ENCODE results near the gene NCK2. TPM values are rescaled to one million over a fixed set of nuclear protein-coding genes. Genes with fewer than 3 reads are reported as not detected.
A peak's percentile ranks its signal among the peaks of the same experiment; 100 is the strongest.

Gene NCK2
- total RNA-seq, 1 donor from 2014 or later, result 32.3 TPM

DNA sequence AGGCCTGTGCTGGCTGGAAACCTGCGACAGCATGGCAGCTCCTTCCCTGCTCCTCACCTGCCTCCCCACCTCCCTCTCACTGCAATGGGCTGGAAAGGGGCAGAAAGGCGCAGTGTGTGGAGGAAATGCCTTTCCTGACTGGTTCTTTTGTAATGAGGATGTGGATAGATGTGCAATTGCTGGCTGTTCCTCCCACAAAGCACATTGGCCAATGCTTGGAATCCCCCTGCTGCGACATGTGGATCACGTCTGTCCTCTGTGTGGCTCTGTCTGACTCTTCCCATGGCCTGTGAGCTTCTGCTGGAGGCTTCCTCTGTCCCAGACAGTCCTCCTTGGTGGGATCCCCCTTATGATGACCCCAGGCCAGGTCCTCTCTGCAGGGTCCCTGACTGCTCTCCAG lies 172.5 kb downstream of the NCK2 start:
- intact Hi-C loops (cut with DNase I), result no loop called here
- no peak for ATAC-seq (ENCODE audit: poor library complexity)
- no peak for DNase-seq

DNA sequence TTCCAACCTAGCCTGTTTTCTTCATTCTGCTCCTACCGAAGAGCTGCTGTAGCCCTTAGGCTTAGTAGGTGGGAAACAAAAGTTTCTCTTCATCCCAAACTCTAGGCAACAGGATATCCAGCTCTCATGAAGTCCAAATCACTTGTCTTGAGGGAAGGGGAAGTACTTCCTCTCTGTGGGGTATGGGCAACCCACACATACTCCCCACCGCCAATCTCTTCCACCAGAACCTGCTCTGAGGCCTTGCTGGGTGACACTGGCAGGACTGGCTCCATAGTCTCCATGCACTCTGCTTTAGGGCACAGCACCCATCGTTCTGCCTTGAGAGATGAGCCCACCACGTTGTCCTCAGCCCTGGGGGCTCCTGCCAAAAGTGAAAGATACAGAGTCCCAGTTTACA lies 173.0 kb downstream of the NCK2 start:
- DNase-seq (no peak), ATAC-seq (ENCODE audit: poor library complexity) (no peak)
- intact Hi-C loops (cut with DNase I), result no loop called here

DNA sequence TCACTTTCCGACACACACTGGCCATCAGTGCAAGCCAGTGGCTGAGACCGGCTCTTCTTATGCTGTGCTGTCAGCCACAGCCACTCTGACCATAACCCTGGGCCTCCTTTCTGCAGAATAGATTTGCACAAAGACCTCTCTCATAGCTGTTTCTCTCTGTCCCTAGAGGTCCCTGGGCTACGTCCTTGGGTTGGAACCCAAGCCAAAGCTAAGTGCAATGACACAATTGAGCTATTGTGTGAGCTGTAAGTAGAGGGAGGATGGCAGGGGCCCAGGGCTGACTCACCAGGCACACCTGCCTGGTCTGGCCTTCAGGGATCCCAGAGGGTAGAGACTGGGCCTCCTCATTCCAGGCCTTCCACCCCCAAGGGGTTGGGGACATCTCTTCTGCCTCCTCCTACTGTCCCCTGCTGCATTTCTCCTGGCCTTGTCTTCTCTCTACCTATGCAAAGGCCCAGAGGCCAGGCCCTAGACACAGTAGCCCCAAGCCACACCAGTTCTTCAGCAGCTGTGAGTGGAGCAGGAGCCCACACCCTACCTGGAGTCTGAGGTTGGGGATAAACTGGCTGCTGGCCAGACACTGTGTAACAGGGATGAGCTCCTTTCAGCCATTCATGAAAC lies 174.6 kb downstream of the NCK2 start:
- ATAC-seq (ENCODE audit: poor library complexity) (peak; percentile 91), DNase-seq (peak; percentile 83)
- intact Hi-C loops (cut with DNase I), result no loop called here

DNA sequence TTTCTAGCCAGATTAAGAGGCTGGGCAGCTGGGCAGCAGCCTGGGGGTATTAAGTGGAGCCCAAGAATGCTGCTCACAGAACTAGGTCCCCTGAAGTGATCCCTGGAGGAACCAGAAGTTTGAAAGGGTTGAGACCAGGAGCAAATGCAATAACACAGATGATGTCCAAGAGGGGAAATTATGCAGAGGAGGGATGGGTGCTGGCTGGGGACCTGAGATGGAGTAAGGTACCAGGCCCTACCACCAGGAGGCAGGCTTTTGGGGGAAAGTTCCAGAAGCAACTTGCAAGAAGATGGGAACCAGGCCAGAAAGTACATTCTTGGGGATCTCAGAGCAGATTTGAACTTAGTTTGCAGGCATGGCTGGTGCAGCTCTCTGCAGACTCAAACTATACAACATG lies 175.1 kb downstream of the NCK2 start:
- ATAC-seq (ENCODE audit: poor library complexity) (no peak), DNase-seq (no peak)
- intact Hi-C loops (cut with DNase I), result no loop called here

DNA sequence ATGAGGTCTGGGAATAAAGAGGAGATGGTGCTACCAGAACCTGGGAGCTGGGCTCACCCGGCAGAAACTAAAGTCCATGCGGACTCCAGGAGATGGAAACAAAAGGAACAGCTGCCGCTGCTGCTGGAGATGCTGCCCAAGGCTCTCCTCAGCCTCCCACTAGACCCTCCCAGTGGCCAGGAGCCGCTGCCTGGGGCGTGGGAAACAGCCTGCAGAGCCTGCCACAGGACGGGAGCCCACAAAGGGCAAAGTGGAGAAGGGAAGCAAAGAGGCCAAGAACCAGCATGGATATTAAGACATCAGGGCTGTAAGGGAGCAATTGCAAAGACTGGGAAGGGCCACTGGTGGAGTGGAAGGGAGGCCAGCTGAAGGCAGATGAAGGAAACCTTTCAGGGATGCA lies 179.6 kb downstream of the NCK2 start:
- ATAC-seq (ENCODE audit: poor library complexity), result no peak
- intact Hi-C loops (cut with DNase I), result no loop called here
- DNase-seq, result no peak

DNA sequence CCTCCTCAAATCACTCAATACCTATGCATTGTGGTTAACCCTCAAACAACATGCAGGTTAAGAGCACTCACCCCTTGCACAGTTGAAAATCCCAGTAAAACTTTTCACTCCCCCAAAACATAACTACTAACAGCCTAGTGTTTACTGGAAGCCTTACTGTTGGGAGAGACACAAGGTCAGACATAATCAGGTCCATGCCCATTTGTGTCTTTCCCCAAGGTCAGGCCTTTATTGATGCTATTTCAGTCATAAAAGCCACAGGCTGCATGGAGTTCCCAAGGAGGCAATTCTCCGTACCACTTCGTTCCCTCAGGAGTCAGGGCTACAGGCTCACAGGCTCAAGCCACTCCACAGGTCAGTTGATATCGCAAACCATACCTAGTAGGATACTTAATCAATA lies 180.2 kb downstream of the NCK2 start:
- intact Hi-C loops (cut with DNase I), result no loop called here
- ATAC-seq (ENCODE audit: poor library complexity) (no peak), DNase-seq (no peak)

DNA sequence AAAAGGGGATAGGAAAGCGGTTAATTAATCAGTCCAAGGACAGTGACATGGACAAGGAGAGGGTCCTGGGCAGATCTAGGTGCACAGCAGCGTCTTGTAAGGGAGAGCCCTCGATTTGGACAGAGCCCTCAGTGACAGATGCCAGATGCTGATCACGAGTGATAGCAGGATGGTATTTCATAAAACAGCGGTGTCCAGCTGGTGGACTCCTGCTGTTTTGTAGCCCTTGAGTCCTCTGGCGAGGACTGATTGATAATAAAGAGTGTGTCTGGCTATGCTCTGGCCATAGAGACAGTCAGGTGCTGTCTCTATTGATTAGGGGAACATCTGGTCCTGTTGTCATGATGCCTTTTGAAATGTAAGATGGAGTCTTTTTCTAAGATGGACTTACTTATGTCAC lies 180.7 kb downstream of the NCK2 start:
- DNase-seq (no peak), ATAC-seq (ENCODE audit: poor library complexity) (no peak)
- intact Hi-C loops (cut with DNase I), result no loop called here

DNA sequence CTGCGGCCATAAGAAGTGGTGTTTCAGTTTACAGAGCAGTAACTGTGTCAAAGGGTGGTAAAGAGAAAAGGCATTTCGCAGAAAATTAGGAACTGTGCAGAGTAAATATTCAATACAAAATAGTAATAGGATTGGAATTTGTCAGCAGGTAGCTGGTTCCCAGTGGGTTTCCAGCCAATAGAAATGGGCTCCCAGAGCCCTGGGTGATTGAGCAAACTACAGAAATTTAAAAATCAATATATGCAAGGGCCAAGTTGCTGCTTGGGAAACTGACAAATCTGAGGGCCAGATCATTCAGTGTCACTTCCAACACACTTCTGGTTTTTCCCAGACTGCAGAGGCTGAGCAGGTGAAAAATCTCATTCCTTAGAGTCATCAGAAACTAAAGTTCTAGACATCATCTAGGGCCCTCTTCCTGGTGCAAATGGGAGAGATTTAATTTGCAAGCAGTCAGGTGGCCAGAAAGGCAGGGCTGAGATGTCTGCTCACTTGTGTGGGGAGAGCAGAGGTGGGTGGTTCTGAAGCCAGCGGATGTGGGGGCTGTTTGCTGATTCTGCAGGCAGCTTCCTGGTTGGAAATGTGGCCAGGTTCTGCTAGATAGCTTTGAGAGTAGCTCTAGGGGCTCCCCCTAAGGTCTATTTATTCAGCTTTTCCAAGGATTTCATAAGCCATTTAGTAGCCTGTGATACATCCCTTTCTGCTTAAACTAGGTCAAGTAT lies 182.4 kb downstream of the NCK2 start:
- intact Hi-C loops (cut with DNase I), result no loop called here
- no peak for ATAC-seq (ENCODE audit: poor library complexity)
- no peak for DNase-seq

DNA sequence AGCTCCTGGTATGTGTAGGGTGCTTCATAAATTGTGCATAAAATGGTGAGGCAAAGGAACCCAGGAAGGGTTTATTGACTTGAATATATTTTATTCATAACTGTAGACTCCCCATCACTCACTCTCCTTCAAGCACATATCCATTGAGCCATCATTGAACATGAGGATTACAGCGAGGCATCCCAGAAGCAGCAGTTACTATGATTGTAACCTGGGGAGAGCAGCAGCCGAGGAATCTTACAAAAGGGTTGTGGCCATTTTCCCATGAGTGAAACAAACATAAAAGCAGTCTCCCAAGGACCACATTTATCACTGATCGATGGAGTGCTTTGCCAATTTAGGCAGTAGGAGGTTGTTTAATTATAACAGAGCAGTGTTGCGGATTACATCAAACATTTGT lies 183.4 kb downstream of the NCK2 start:
- ATAC-seq (ENCODE audit: poor library complexity), result no peak
- intact Hi-C loops (cut with DNase I), result no loop called here

DNA sequence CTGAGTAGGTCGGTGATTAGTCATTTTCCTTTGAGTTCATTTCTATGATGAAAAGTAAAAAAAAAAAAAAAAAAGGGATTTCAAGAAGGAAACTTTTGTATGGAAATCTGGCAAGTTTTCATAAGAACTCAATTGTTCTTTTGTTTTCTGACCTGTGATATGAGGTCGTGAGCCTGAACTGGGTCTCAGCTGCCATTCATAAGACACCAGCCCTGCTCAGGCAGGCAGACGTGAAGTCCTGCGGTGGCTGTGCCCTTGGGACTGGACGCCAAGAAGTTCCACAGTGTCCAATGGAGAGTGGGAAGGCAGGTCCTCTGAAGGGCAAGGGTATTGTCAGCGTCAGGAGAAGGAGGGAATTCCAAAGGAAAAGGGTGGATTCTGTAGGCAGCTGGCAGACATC lies 183.9 kb downstream of the NCK2 start:
- DNase-seq (no peak), ATAC-seq (ENCODE audit: poor library complexity) (no peak)
- intact Hi-C loops (cut with DNase I), result no loop called here

More for the DNA sequence above, 183.4 kb downstream of the NCK2 start:
- no peak for DNase-seq

DNA sequence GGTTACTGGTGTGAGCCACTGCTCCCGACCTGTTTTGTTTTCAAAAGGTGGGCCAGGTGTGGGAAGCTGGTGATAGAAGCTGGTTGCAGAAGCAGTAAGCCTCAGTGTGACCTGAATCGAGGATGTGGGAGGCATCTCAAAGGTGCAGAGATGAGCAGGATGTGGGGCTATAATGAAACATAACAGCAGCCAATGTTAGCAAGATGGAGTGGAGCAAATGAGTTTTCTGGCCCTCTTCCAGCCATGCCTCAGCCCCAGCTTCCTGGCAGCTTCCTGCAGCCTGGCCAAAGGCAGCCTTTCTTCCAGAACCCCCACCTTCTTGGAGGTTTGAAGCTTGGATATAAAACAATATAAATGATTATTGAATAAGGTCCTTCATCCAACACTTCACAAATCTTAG lies 184.8 kb downstream of the NCK2 start:
- no peak for DNase-seq
- no peak for ATAC-seq (ENCODE audit: poor library complexity)
- intact Hi-C loops (cut with DNase I), result no loop called here

DNA sequence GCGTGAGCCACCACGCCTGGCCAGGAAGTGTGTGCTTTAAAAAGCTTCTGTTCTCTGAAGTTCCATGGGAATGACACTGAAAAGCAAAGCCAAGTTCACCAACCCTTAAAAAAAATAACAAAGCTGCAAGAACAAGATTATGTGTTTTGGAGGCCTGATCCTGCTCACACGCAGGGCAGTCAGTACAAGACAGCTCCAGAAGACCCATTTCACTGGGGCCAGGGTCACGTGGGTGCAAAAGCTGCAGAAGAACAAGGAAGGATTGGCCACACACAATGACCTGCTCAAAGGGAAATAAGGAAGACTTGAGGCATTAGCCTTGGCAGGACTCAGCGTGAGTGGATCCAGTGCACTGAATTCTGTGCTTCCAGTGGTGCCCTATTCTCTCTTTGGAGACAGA lies 187.9 kb downstream of the NCK2 start:
- ATAC-seq (ENCODE audit: poor library complexity) (no peak), DNase-seq (no peak)
- intact Hi-C loops (cut with DNase I), result no loop called here

DNA sequence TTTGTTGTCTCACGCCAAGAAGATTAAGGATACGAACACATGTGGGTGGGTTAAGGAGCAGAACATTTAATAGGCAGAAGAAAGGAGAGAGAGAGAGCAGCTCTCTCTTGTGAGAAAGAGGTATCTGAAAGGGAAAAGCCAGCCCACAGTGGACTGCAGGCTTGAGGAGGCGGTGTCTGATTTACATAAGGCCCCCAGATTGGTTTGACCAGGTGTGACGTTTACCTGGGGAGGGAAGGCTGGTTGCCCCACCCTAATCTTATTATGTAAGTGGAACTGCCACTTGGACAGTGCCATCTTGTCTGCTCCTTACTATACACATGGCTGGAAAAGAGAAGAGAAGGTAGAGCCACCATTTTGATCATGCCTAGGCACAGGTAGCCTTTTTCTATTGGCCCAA lies 189.2 kb downstream of the NCK2 start:
- intact Hi-C loops (cut with DNase I), result no loop called here
- DNase-seq, result no peak
- no peak for ATAC-seq (ENCODE audit: poor library complexity)

DNA sequence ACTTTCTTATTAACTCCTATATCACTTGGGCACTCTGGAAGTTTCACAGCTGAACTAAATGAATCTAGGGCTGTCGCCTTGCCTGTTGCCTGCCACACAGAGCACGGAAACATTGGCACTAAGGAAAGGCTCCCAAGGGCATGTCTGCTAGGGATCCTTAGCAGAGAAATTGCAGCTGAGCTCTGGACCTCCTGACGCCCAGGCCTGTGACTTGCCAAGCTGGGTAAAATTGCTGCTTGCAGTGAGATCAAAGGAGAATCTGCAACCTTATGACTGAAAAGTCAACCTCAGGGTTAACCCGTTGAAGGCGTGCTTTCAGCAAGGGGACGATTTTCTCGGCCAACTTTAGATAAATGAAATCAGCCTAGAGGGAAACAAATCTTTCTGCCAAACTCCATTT lies 189.8 kb downstream of the NCK2 start:
- no peak for DNase-seq
- intact Hi-C loops (cut with DNase I), result no loop called here
- peak; percentile 46 for ATAC-seq (ENCODE audit: poor library complexity)

DNA sequence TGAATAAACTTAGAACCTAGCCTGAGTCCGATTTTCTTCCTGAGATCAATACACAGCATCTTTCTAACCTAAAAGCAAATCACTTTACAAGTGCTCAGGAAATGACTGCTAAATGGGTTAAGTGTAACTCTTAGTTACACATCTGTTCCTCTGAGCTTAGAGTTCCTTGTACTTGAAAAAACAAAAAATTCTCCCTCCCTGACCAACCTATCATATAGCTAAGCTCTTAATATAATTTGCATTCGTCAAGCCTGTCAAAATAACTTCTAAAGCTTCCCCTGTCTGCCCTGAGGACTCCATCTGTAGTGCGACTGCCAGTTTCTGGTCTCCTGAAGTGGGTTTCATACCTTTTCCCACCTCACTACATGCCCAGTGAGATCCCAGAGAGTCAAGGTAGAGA lies 190.4 kb downstream of the NCK2 start:
- no peak for ATAC-seq (ENCODE audit: poor library complexity)
- intact Hi-C loops (cut with DNase I), result no loop called here
- no peak for DNase-seq

DNA sequence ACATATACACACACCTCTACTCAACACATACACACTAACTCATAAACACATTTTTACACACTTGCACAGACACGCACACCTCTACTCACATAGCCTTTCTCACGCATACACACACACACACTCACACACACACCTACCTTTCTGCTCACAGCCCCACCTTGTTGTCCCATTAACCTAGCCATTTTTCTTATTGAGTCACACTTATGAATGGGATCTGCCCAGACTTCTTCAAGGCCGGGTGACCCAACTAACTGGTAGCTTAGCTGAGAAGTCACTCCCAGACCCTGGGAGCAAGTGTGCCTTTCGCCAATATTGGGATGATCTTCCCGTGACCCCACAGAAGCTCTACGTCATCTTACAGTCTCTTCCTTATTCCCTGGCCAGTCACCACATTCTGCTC lies 192.2 kb downstream of the NCK2 start:
- no peak for DNase-seq
- intact Hi-C loops (cut with DNase I), result no loop called here
- no peak for ATAC-seq (ENCODE audit: poor library complexity)

DNA sequence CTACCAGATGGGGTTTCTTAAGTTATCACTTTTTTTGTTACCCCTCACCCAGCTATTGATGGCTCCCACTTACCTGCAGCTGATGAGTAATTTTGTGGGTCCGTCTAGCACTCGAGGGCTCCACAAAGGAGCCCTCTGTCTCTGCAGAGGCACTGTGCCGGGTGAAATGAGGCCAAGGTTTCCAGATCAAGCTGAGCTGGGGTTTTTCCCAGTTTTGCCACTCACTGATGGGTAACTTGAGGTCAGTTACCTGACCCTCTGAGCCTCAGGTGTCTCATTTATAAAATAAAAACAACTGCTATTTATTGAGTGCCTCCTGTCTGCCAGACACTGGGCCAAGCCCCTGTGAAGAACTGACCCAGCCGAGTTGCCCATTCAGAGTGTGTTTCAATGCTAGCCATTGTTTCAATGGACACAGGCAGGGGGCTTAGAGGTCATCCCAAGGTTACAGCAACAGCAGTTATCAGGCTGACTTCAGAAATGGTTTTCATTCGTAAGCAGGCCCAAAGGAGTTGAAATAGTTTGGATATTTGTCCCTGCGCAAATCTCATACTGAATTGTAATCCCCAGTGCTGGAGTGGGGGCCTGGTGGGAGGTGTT lies 192.9 kb downstream of the NCK2 start:
- no peak for ATAC-seq (ENCODE audit: poor library complexity)
- intact Hi-C loops (cut with DNase I), result no loop called here
- DNase-seq, result no peak
